GM12878 (cell line): Measurements from ENCODE around the gene SHISAL2B.

ENCODE experiments used
- CTCF ChIP-seq, 3 experiments: IDR thresholded peaks in 2 of 3; conservative IDR thresholded peaks in 1 of 3; 2 replicates each; pipeline ENCODE4 v1.5.1; 2011; ENCODE audit warnings: low read depth in 3 of 3, low read length in 3 of 3, mild to moderate bottlenecking in 3 of 3, control low read depth in 2 of 3, moderate library complexity in 2 of 3, inconsistent platforms in 1 of 3, mixed read lengths in 1 of 3; ENCODE audit not compliant: control insufficient read depth in 2 of 3, insufficient read depth in 1 of 3; ENCODE audit errors: extremely low read depth in 1 of 3
- HDGF ChIP-seq: fragments of 450-650 bp; IDR thresholded peaks from 2 replicates; pipeline ENCODE4 v1.6.1; 2016; ENCODE audit warnings: antibody characterized with exemption
- IKZF1 ChIP-seq: fragments of 450-650 bp; conservative IDR thresholded peaks from 2 replicates; pipeline ENCODE4 v1.6.1; 2017; ENCODE audit warnings: antibody characterized with exemption, mild to moderate bottlenecking
- LARP7 ChIP-seq: fragments of 450-650 bp; IDR thresholded peaks from 2 replicates; pipeline ENCODE4 v1.6.1; 2017; ENCODE audit warnings: mild to moderate bottlenecking
- MAX ChIP-seq: IDR thresholded peaks from 2 replicates; pipeline ENCODE4 v1.6.1; 2012; ENCODE audit warnings: low read depth, low read length, improper control_type of control experiment
- POLR2AphosphoS2 ChIP-seq: IDR thresholded peaks from 2 replicates; pipeline ENCODE4 v1.6.1; 2011; ENCODE audit warnings: low read depth, mild to moderate bottlenecking, low read length, improper control_type of control experiment, moderate library complexity
- POLR2AphosphoS5 ChIP-seq: IDR thresholded peaks from 2 replicates; pipeline ENCODE4 v1.6.1; 2011; ENCODE audit warnings: mild to moderate bottlenecking, low read length, inconsistent platforms
- RAD21 ChIP-seq: IDR thresholded peaks from 2 replicates; pipeline ENCODE4 v1.6.1; 2011; ENCODE audit warnings: mild to moderate bottlenecking, low read depth, low read length, moderate library complexity; ENCODE audit not compliant: insufficient read depth
- YY1 ChIP-seq: IDR thresholded peaks from 2 replicates; pipeline ENCODE4 v1.6.1; 2011; ENCODE audit warnings: low read depth, mild to moderate bottlenecking, low read length

DNA sequence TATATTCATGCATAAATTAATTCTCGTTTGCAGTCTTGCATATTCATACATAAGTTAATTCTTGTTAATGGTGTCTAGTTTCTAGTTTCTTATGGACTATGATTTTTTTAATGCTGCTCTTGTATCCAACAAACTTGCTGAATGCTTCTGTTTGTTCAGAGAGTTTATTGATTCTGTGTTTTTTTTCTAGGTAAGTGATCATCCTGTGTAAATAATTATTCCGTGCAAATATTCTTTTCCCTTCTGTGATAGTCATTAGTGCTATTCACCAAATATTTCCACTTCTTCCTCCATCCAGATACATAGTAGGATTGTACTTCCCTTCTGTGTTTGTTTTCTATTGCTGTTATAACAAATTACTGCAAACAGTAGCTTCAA, 35.8 kb upstream of the SHISAL2B start:
- no peak for TF ChIP-seq RAD21
- TF ChIP-seq MAX, result no peak
- no peak for TF ChIP-seq CTCF (IDR thresholded peaks at IDR 0.05 in 2 of 3, conservative IDR thresholded peaks at IDR 0.05 in 1 of 3; ENCODE audit: control insufficient read depth in 2 of 3, extremely low read depth in 1 of 3, insufficient read depth in 1 of 3, low read depth in 3 of 3, low read length in 3 of 3)
- TF ChIP-seq POLR2AphosphoS2, result no peak
- no peak for TF ChIP-seq YY1
- no peak for TF ChIP-seq LARP7
- TF ChIP-seq IKZF1, result no peak
- no peak for TF ChIP-seq POLR2AphosphoS5
- TF ChIP-seq HDGF, result no peak
